H9 (cell line): ENCODE data around the gene SUPT6H. TPM values are rescaled to one million over a fixed set of nuclear protein-coding genes. Genes with fewer than 3 reads are reported as not detected.

Experiments
- DNase-seq: peaks from one replicate; pipeline ENCODE4 v3.0.0-alpha.2; 2017
- H2AFZ ChIP-seq: one replicate; pipeline ENCODE4 v1.6.1; 2013; ENCODE audit warnings: mild to moderate bottlenecking, low read length, control low read depth, moderate library complexity
- H2AK5ac ChIP-seq: 2 replicates; pipeline ENCODE4 v1.6.1; 2013; ENCODE audit warnings: low read length, control low read depth, mixed read lengths; ENCODE audit not compliant: insufficient read length
- H2BK120ac ChIP-seq: one replicate; pipeline ENCODE4 v1.6.1; 2013; ENCODE audit warnings: low read depth, mild to moderate bottlenecking, low read length, control low read depth, inconsistent platforms; ENCODE audit not compliant: poor library complexity, severe bottlenecking
- H2BK12ac ChIP-seq: 2 replicates; pipeline ENCODE4 v1.6.1; 2013; ENCODE audit warnings: low read length, control low read depth, mixed read lengths, low read depth; ENCODE audit not compliant: insufficient read length
- H2BK15ac ChIP-seq: 2 replicates; pipeline ENCODE4 v1.6.1; 2013; ENCODE audit warnings: low read depth, low read length, control low read depth
- H2BK20ac ChIP-seq: one replicate; pipeline ENCODE4 v1.6.1; 2013; ENCODE audit warnings: low read depth, mild to moderate bottlenecking, low read length, control low read depth, inconsistent platforms; ENCODE audit not compliant: poor library complexity, severe bottlenecking
- H2BK5ac ChIP-seq: 2 replicates; pipeline ENCODE4 v1.6.1; 2013; ENCODE audit warnings: low read length, control low read depth, mixed read lengths; ENCODE audit not compliant: insufficient read length
- H3K14ac ChIP-seq: 2 replicates; pipeline ENCODE4 v1.6.1; 2013; ENCODE audit warnings: low read length, control low read depth; ENCODE audit not compliant: insufficient read depth
- H3K18ac ChIP-seq: 2 replicates; pipeline ENCODE4 v1.6.1; 2013; ENCODE audit warnings: low read depth, mild to moderate bottlenecking, mixed read lengths, low read length, control low read depth; ENCODE audit not compliant: insufficient read length
- H3K23ac ChIP-seq: 2 replicates; pipeline ENCODE4 v1.6.1; 2013; ENCODE audit warnings: low read length, control low read depth, mixed read lengths, low read depth; ENCODE audit not compliant: insufficient read length
- H3K23me2 ChIP-seq: 2 replicates; pipeline ENCODE4 v1.6.1; 2013; ENCODE audit warnings: low read depth, mild to moderate bottlenecking, mixed read lengths, low read length, control low read depth; ENCODE audit not compliant: insufficient read length, poor library complexity, severe bottlenecking
- H3K27ac ChIP-seq: 2 replicates; pipeline ENCODE4 v1.5.1; 2013; ENCODE audit warnings: low read length, control low read depth, mixed read lengths, low read depth; ENCODE audit not compliant: insufficient read length
- H3K27me3 ChIP-seq: 2 replicates; pipeline ENCODE4 v1.6.1; 2013; ENCODE audit warnings: low read length, control low read depth, inconsistent platforms; ENCODE audit not compliant: insufficient read depth
- H3K4ac ChIP-seq: 2 replicates; pipeline ENCODE4 v1.6.1; 2013; ENCODE audit warnings: low read depth, mild to moderate bottlenecking, control low read depth, inconsistent platforms, low read length, moderate library complexity
- H3K4me1 ChIP-seq: 2 replicates; pipeline ENCODE4 v1.6.1; 2013; ENCODE audit warnings: low read length, control low read depth, inconsistent platforms; ENCODE audit not compliant: insufficient read depth
- H3K4me2 ChIP-seq: 2 replicates; pipeline ENCODE4 v1.6.1; 2013; ENCODE audit warnings: low read length, control low read depth, mixed read lengths; ENCODE audit not compliant: insufficient read length, insufficient read depth
- H3K56ac ChIP-seq: 2 replicates; pipeline ENCODE4 v1.6.1; 2013; ENCODE audit warnings: low read depth, mild to moderate bottlenecking, mixed read lengths, low read length, control low read depth; ENCODE audit not compliant: insufficient read length
- H3K79me1 ChIP-seq: 2 replicates; pipeline ENCODE4 v1.6.1; 2013; ENCODE audit warnings: low read depth, mild to moderate bottlenecking, moderate library complexity, low read length, control low read depth, inconsistent platforms; ENCODE audit not compliant: insufficient read depth, poor library complexity, severe bottlenecking
- H3K79me2 ChIP-seq: 2 replicates; pipeline ENCODE4 v1.6.1; 2013; ENCODE audit warnings: low read length, control low read depth, inconsistent platforms; ENCODE audit not compliant: insufficient read depth
- H3K9ac ChIP-seq: 2 replicates; pipeline ENCODE4 v1.6.1; 2013; ENCODE audit warnings: low read length, control low read depth, mixed read lengths; ENCODE audit not compliant: insufficient read length; ENCODE audit errors: extremely low read depth
- H3K9me3 ChIP-seq: one replicate; pipeline ENCODE4 v1.6.1; 2013; ENCODE audit warnings: low read depth, low read length, inconsistent platforms; ENCODE audit not compliant: control insufficient read depth
- H3T11ph ChIP-seq: one replicate; pipeline ENCODE4 v1.6.1; 2013; ENCODE audit warnings: mild to moderate bottlenecking, low read length, control low read depth, inconsistent platforms
- H4K20me1 ChIP-seq: one replicate; pipeline ENCODE4 v1.6.1; 2013; ENCODE audit not compliant: control insufficient read depth, insufficient read length, insufficient read depth
- H4K5ac ChIP-seq: 2 replicates; pipeline ENCODE4 v1.6.1; 2013; ENCODE audit warnings: low read depth, mild to moderate bottlenecking, mixed read lengths, low read length, control low read depth; ENCODE audit not compliant: insufficient read length
- H4K8ac ChIP-seq: replicated peaks from 2 replicates; pipeline ENCODE4 v1.6.1; 2013; ENCODE audit warnings: low read length, control low read depth, mixed read lengths, low read depth; ENCODE audit not compliant: insufficient read length
- H4K91ac ChIP-seq: 2 replicates; pipeline ENCODE4 v1.6.1; 2013; ENCODE audit warnings: low read depth, mild to moderate bottlenecking, moderate library complexity, mixed read lengths, low read length, control low read depth; ENCODE audit not compliant: insufficient read length
- H3K27ac Mint-ChIP-seq, 3 experiments: 2 replicates in 2 of 3; 3 replicates in 1 of 3; pipeline ENCODE4 v1.8.0; 2020 to 2021; ENCODE audit warnings: mixed read lengths in 3 of 3, mild to moderate bottlenecking in 1 of 3, moderate library complexity in 1 of 3
- H3K27me3 Mint-ChIP-seq: 2 replicates; pipeline ENCODE4 v1.8.0; 2021; ENCODE audit warnings: low read depth, mild to moderate bottlenecking, moderate library complexity, mixed read lengths
- H3K36me3 Mint-ChIP-seq, 3 experiments: 2 replicates in 2 of 3; 3 replicates in 1 of 3; pipeline ENCODE4 v1.8.0; 2020 to 2021; ENCODE audit warnings: low read depth in 3 of 3, mixed read lengths in 3 of 3; ENCODE audit not compliant: insufficient read depth in 1 of 3
- H3K4me1 Mint-ChIP-seq, 2 experiments: 2 replicates each; pipeline ENCODE4 v1.8.0; 2020; ENCODE audit warnings: mixed read lengths in 2 of 2
- H3K4me3 Mint-ChIP-seq, 2 experiments: 2 replicates in 1 of 2; 3 replicates in 1 of 2; pipeline ENCODE4 v1.8.0; 2020 to 2021; ENCODE audit warnings: mild to moderate bottlenecking in 2 of 2, mixed read lengths in 2 of 2, moderate library complexity in 1 of 2
- H3K9me3 Mint-ChIP-seq, 2 experiments: 2 replicates in 1 of 2; 3 replicates in 1 of 2; pipeline ENCODE4 v1.8.0; 2020; ENCODE audit warnings: mild to moderate bottlenecking in 2 of 2, mixed read lengths in 2 of 2, moderate library complexity in 1 of 2
- WGBS: extraction: QIAGEN DNeasy Blood & Tissue Kit; methylation state at CpG from one replicate; pipeline ENCODE4 v1.1.7; 2013; ENCODE audit warnings: missing lambda C conversion rate, low lambda C conversion rate, mixed read lengths; ENCODE audit not compliant: insufficient read length; ENCODE audit errors: extremely low coverage; 5-methylcytosine and 5-hydroxymethylcytosine counted together
- total RNA-seq: library from RNA; stranded (reverse); gene quantifications from 2 replicates; pipeline ENCODE4 v1.2.1, GENCODE V29; 2021
- TF ChIP-seq, protein P1 (sequence below): fragments of 200-600 bp; sonication (generic); conservative IDR thresholded peaks from 3 replicates; pipeline ENCODE4 v1.8.0; 2021; ENCODE audit warnings: antibody characterized with exemption, mild to moderate bottlenecking

The SUPT6H gene
- total RNA-seq, 1 experiment from 2014 or later = 85.8 TPM

DNA sequence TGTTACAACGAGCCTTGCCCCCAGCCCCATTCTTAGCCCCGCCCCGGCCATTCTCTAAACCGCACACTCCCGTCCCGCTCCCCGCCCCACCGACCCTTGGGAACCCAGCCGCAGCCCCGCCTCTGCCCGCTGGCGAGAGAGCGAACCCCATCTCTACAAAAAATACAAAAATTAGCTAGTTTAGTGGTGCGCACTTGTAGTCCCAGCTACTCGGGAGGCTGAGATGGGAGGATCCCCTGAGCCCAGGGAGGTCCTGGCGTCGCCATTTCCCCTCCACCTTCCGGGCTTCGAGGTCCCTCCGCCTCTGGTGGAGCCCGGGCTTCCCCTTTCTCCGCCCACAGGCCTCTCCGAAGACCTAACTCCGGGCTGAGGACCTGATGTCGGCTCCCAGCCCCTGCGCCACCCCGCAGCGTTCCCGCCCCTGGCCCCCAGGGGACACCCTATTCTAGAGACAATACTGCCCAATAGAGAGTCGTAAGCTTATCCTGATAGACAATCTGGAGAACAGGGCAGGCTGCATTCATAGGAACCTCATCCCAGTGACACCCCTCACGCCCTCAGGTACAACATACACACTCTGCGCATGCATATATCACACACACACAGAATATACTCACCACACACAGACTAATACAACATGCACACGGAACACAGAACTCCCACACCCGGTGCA is 50.2 kb downstream of the SUPT6H start:
- Histone ChIP-seq H3K27me3 (no peaks in the 10 kb centered on the region), H4K5ac (no peak overlapping the region), H3K27ac (peak overlapping the region; percentile 50), H2BK5ac (no peak overlapping the region), H3K79me2 (peaks cover 10% of the 10 kb centered on the region; the same call in 1 of the 2 replicates), H3K9ac (peak overlapping the region; percentile 27), H2AFZ (no peak overlapping the region), H3K18ac (peak overlapping the region; percentile 12), H3K4ac (no peak overlapping the region), H2BK120ac (no peak overlapping the region), H3K56ac (no peak overlapping the region), H4K8ac (no peak overlapping the region), H3K4me2 (peak overlapping the region; percentile 44), H3K79me1 (peaks cover 4% of the 10 kb centered on the region), H2BK20ac (no peak overlapping the region), H3T11ph (no peak overlapping the region), H2AK5ac (no peak overlapping the region), H4K91ac (no peak overlapping the region), H3K23ac (no peak overlapping the region), H4K20me1 (no peaks in the 10 kb centered on the region), H3K9me3 (no peaks in the 10 kb centered on the region), H3K4me1 (peaks cover 3% of the 10 kb centered on the region; the same call in 1 of the 2 replicates), H2BK15ac (no peak overlapping the region), H3K23me2 (peaks cover 21% of the 10 kb centered on the region), H2BK12ac (no peak overlapping the region), H3K14ac (peak overlapping the region; percentile 73; the same call in 1 of the 2 replicates)
- peaks cover 23 to 43% (median 29%) of the 10 kb centered on the region in 3 experiments; a peak in 6 of 7 replicates for H3K36me3 Mint-ChIP-seq
- H3K4me3 Mint-ChIP-seq = peak overlapping the region; percentile 89 to 96
- H3K27me3 Mint-ChIP-seq = no peaks in the 10 kb centered on the region
- WGBS = no CpG with 5 or more reads among the region's 34 CpGs
- H3K9me3 Mint-ChIP-seq = no peaks in the 10 kb centered on the region
- peak overlapping the region; percentile 98 to 99 (median 99) for H3K27ac Mint-ChIP-seq
- TF ChIP-seq, protein P1, sequence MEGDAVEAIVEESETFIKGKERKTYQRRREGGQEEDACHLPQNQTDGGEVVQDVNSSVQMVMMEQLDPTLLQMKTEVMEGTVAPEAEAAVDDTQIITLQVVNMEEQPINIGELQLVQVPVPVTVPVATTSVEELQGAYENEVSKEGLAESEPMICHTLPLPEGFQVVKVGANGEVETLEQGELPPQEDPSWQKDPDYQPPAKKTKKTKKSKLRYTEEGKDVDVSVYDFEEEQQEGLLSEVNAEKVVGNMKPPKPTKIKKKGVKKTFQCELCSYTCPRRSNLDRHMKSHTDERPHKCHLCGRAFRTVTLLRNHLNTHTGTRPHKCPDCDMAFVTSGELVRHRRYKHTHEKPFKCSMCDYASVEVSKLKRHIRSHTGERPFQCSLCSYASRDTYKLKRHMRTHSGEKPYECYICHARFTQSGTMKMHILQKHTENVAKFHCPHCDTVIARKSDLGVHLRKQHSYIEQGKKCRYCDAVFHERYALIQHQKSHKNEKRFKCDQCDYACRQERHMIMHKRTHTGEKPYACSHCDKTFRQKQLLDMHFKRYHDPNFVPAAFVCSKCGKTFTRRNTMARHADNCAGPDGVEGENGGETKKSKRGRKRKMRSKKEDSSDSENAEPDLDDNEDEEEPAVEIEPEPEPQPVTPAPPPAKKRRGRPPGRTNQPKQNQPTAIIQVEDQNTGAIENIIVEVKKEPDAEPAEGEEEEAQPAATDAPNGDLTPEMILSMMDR = no peak
- peaks cover 26 to 38% of the 10 kb centered on the region in 2 experiments for H3K4me1 Mint-ChIP-seq
- DNase-seq = peak; percentile 87
